Measurements from ENCODE around the gene GTPBP2. TPM values are rescaled to one million over a fixed set of nuclear protein-coding genes. Genes with fewer than 3 reads are reported as not detected.

Gene GTPBP2
- total and polyA plus RNA-seq, 2 experiments from 2014 or later, result 17.5 to 55.9 TPM

DNA sequence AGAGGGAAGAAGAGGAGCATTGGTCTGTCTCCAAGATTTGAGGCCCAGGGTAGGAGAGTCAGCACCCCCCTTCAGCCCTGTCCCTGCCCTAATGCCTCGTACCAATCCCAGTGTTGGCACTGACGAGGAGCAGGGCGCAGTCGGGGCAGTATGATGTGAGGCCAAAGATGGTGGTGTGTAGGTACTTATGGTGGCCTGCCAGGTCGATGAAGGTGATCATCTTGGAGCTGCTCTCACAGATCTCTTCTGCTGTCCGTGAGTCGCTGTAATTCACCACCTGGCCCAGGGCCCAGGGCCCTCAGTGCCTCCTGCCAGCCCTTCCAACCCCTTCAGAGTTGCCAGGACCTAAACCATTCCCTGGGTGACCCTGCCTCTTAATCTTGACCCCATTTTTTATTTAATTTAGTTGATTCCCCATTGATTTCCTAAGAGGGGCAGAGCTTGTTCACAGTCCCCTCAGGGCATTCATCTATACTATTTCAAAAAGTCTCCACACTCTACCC is 4.2 kb downstream of the GTPBP2 start:
- H3K36me3 ChIP-seq (ENCODE audit: insufficient read depth), result peaks cover 11% of the 10 kb centered on the region
- no peak overlapping the region for H3K4me3 Mint-ChIP-seq
- ATAC-seq, result no peak
- DNase-seq (ENCODE audit: low spot score), result no peak
- H3K9me2 ChIP-seq (ENCODE audit: insufficient read depth), result no peaks in the 10 kb centered on the region
- H2AFZ ChIP-seq, result no peak overlapping the region
- H3F3A ChIP-seq (replicated peaks; ENCODE audit: low read depth), result peaks cover 6% of the 10 kb centered on the region; the same call in 1 of the 2 replicates
- H3K4me1 ChIP-seq (ENCODE audit: insufficient read depth), result no peaks in the 10 kb centered on the region
- peaks cover 7% of the 10 kb centered on the region for H4K20me1 ChIP-seq (replicated peaks; ENCODE audit: insufficient read depth)
- no peaks in the 10 kb centered on the region for H3K27me3 ChIP-seq (ENCODE audit: insufficient read depth)
- TF ChIP-seq NANOG (IDR thresholded peaks at IDR 0.05; ENCODE audit: borderline replicate concordance) (no peak), STAT1 (IDR thresholded peaks at IDR 0.05; ENCODE audit: unreplicated experiment) (no peak), POLR2AphosphoS5 (IDR thresholded peaks at IDR 0.05; ENCODE audit: low read depth) (no peak), EZH2phosphoT487 (IDR thresholded peaks at IDR 0.05; ENCODE audit: unreplicated experiment) (no peak), ZNF114 (CRISPR knock-in tag; IDR thresholded peaks at IDR 0.05) (no peak), JUNB (IDR thresholded peaks at IDR 0.05; ENCODE audit: unreplicated experiment) (no peak), CREB1 (CRISPR knock-in tag; IDR thresholded peaks at IDR 0.05; ENCODE audit: low read depth) (no peak), EZH2 (IDR thresholded peaks at IDR 0.05; ENCODE audit: low read depth, unreplicated experiment) (no peak), ZNF331 (CRISPR knock-in tag; IDR thresholded peaks at IDR 0.05; ENCODE audit: low read depth) (no peak)
- TF ChIP-seq, protein P1, sequence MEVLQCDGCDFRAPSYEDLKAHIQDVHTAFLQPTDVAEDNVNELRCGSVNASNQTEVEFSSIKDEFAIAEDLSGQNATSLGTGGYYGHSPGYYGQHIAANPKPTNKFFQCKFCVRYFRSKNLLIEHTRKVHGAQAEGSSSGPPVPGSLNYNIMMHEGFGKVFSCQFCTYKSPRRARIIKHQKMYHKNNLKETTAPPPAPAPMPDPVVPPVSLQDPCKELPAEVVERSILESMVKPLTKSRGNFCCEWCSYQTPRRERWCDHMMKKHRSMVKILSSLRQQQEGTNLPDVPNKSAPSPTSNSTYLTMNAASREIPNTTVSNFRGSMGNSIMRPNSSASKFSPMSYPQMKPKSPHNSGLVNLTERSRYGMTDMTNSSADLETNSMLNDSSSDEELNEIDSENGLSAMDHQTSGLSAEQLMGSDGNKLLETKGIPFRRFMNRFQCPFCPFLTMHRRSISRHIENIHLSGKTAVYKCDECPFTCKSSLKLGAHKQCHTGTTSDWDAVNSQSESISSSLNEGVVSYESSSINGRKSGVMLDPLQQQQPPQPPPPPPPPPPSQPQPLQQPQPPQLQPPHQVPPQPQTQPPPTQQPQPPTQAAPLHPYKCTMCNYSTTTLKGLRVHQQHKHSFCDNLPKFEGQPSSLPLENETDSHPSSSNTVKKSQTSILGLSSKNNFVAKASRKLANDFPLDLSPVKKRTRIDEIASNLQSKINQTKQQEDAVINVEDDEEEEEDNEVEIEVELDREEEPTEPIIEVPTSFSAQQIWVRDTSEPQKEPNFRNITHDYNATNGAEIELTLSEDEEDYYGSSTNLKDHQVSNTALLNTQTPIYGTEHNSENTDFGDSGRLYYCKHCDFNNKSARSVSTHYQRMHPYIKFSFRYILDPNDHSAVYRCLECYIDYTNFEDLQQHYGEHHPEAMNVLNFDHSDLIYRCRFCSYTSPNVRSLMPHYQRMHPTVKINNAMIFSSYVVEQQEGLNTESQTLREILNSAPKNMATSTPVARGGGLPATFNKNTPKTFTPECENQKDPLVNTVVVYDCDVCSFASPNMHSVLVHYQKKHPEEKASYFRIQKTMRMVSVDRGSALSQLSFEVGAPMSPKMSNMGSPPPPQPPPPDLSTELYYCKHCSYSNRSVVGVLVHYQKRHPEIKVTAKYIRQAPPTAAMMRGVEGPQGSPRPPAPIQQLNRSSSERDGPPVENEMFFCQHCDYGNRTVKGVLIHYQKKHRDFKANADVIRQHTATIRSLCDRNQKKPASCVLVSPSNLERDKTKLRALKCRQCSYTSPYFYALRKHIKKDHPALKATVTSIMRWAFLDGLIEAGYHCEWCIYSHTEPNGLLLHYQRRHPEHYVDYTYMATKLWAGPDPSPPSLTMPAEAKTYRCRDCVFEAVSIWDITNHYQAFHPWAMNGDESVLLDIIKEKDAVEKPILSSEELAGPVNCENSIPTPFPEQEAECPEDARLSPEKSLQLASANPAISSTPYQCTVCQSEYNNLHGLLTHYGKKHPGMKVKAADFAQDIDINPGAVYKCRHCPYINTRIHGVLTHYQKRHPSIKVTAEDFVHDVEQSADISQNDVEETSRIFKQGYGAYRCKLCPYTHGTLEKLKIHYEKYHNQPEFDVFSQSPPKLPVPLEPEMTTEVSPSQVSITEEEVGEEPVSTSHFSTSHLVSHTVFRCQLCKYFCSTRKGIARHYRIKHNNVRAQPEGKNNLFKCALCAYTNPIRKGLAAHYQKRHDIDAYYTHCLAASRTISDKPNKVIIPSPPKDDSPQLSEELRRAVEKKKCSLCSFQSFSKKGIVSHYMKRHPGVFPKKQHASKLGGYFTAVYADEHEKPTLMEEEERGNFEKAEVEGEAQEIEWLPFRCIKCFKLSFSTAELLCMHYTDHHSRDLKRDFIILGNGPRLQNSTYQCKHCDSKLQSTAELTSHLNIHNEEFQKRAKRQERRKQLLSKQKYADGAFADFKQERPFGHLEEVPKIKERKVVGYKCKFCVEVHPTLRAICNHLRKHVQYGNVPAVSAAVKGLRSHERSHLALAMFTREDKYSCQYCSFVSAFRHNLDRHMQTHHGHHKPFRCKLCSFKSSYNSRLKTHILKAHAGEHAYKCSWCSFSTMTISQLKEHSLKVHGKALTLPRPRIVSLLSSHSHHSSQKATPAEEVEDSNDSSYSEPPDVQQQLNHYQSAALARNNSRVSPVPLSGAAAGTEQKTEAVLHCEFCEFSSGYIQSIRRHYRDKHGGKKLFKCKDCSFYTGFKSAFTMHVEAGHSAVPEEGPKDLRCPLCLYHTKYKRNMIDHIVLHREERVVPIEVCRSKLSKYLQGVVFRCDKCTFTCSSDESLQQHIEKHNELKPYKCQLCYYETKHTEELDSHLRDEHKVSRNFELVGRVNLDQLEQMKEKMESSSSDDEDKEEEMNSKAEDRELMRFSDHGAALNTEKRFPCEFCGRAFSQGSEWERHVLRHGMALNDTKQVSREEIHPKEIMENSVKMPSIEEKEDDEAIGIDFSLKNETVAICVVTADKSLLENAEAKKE (CRISPR knock-in tag; IDR thresholded peaks at IDR 0.05), result no peak
- TF ChIP-seq, protein P2, sequence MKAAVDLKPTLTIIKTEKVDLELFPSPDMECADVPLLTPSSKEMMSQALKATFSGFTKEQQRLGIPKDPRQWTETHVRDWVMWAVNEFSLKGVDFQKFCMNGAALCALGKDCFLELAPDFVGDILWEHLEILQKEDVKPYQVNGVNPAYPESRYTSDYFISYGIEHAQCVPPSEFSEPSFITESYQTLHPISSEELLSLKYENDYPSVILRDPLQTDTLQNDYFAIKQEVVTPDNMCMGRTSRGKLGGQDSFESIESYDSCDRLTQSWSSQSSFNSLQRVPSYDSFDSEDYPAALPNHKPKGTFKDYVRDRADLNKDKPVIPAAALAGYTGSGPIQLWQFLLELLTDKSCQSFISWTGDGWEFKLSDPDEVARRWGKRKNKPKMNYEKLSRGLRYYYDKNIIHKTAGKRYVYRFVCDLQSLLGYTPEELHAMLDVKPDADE (IDR thresholded peaks at IDR 0.05), result no peak
- TF ChIP-seq, protein P3, sequence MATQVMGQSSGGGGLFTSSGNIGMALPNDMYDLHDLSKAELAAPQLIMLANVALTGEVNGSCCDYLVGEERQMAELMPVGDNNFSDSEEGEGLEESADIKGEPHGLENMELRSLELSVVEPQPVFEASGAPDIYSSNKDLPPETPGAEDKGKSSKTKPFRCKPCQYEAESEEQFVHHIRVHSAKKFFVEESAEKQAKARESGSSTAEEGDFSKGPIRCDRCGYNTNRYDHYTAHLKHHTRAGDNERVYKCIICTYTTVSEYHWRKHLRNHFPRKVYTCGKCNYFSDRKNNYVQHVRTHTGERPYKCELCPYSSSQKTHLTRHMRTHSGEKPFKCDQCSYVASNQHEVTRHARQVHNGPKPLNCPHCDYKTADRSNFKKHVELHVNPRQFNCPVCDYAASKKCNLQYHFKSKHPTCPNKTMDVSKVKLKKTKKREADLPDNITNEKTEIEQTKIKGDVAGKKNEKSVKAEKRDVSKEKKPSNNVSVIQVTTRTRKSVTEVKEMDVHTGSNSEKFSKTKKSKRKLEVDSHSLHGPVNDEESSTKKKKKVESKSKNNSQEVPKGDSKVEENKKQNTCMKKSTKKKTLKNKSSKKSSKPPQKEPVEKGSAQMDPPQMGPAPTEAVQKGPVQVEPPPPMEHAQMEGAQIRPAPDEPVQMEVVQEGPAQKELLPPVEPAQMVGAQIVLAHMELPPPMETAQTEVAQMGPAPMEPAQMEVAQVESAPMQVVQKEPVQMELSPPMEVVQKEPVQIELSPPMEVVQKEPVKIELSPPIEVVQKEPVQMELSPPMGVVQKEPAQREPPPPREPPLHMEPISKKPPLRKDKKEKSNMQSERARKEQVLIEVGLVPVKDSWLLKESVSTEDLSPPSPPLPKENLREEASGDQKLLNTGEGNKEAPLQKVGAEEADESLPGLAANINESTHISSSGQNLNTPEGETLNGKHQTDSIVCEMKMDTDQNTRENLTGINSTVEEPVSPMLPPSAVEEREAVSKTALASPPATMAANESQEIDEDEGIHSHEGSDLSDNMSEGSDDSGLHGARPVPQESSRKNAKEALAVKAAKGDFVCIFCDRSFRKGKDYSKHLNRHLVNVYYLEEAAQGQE (IDR thresholded peaks at IDR 0.05; ENCODE audit: unreplicated experiment), result no peak
- TF ChIP-seq, protein P4, sequence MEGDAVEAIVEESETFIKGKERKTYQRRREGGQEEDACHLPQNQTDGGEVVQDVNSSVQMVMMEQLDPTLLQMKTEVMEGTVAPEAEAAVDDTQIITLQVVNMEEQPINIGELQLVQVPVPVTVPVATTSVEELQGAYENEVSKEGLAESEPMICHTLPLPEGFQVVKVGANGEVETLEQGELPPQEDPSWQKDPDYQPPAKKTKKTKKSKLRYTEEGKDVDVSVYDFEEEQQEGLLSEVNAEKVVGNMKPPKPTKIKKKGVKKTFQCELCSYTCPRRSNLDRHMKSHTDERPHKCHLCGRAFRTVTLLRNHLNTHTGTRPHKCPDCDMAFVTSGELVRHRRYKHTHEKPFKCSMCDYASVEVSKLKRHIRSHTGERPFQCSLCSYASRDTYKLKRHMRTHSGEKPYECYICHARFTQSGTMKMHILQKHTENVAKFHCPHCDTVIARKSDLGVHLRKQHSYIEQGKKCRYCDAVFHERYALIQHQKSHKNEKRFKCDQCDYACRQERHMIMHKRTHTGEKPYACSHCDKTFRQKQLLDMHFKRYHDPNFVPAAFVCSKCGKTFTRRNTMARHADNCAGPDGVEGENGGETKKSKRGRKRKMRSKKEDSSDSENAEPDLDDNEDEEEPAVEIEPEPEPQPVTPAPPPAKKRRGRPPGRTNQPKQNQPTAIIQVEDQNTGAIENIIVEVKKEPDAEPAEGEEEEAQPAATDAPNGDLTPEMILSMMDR (conservative IDR thresholded peaks at IDR 0.05; ENCODE audit: low read depth in 2 of 2), result no peak
- no peak overlapping the region for H3K27ac Mint-ChIP-seq
- H3K79me2 ChIP-seq (replicated peaks; ENCODE audit: insufficient read depth), result peaks cover 19% of the 10 kb centered on the region
- H3K4me3 ChIP-seq, result no peak overlapping the region
- no peaks in the 10 kb centered on the region for H3K9me3 Mint-ChIP-seq
- H3K27me3 Mint-ChIP-seq (ENCODE audit: insufficient read depth, low read depth, poor library complexity), result peaks cover 8% of the 10 kb centered on the region
- H3K36me3 Mint-ChIP-seq (ENCODE audit: low read depth), result peaks cover 64% of the 10 kb centered on the region
- H3K27ac ChIP-seq (ENCODE audit: low read depth), result no peak overlapping the region
- H3K4me1 Mint-ChIP-seq, result peaks cover 5% of the 10 kb centered on the region
- no peak overlapping the region for H3K4me2 ChIP-seq
